Measurements from ENCODE around the gene CAMSAP1. TPM values are rescaled to one million over a fixed set of nuclear protein-coding genes. Genes with fewer than 3 reads are reported as not detected.

CAMSAP1 gene
- total and polyA plus RNA-seq, 10 of the 15 experiments (the other 5 are each of a cell fraction or from before 2014, with no cell fraction given) = 1.4 to 24.7 (median 8.0) TPM

DNA sequence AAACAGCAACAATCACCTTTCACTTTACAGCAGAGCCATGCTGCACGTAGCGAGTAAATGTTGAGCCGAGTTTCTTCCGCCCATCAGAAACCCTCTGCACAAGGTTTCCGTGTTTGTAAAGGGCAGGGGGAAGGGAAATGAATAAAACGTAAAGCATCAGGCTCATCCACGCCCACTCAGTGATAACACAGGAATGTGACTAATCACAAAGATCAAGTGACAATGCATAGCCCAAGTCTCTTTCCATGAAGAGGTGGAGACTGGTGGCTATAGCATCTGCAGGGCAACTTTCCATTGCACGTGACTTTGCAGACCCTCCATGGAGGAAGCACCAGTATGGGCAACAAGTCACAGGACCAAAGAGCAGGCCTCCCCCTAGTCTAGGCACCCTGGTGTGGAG, 56.6 kb downstream of the CAMSAP1 start:
- in situ Hi-C loops (cut with MboI) = no loop called here
- SMC1A ChIA-PET (ENCODE audit: uncharacterized antibody, unreplicated experiment) = no interaction called here

More for the DNA sequence above, 56.6 kb downstream of the CAMSAP1 start:
- no TSS peak for BruUV-seq (replicated peaks)
- intact Hi-C loops (cut with micrococcal nuclease; ENCODE audit: unreplicated experiment) = no loop called here
- no peak overlapping the region for H3K4me3 ChIP-seq
- ChIA-PET RAD21 (ENCODE audit: unreplicated experiment) (no interaction called here), CTCF (no interaction called here), POLR2A (no interaction called here)
- no peak for ATAC-seq
- FAIRE-seq = no peak
- DNase-seq (ENCODE audit: low read depth, low spot score) = no peak
- H3K27ac ChIP-seq (ENCODE audit: control insufficient read depth, insufficient read depth) = no peak overlapping the region
- no peak overlapping the region for H2AFZ ChIP-seq (ENCODE audit: control insufficient read depth, low read depth, low read length)
- no peaks in the 10 kb centered on the region for H3K9me3 ChIP-seq (replicated peaks; ENCODE audit: control insufficient read depth, insufficient read depth, low read length)
- H4K20me1 ChIP-seq (ENCODE audit: control insufficient read depth, insufficient read depth) = no peaks in the 10 kb centered on the region
- no peaks in the 10 kb centered on the region for H3K4me1 ChIP-seq (ENCODE audit: control insufficient read depth, insufficient read depth, low read length)
- H3K4me2 ChIP-seq (ENCODE audit: control insufficient read depth, insufficient read depth) = no peak overlapping the region
- TF ChIP-seq, protein P1, sequence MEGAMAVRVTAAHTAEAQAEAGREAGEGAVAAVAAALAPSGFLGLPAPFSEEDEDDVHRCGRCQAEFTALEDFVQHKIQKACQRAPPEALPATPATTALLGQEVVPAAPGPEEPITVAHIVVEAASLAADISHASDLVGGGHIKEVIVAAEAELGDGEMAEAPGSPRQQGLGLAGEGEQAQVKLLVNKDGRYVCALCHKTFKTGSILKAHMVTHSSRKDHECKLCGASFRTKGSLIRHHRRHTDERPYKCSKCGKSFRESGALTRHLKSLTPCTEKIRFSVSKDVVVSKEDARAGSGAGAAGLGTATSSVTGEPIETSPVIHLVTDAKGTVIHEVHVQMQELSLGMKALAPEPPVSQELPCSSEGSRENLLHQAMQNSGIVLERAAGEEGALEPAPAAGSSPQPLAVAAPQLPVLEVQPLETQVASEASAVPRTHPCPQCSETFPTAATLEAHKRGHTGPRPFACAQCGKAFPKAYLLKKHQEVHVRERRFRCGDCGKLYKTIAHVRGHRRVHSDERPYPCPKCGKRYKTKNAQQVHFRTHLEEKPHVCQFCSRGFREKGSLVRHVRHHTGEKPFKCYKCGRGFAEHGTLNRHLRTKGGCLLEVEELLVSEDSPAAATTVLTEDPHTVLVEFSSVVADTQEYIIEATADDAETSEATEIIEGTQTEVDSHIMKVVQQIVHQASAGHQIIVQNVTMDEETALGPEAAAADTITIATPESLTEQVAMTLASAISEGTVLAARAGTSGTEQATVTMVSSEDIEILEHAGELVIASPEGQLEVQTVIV (IDR thresholded peaks at IDR 0.05; ENCODE audit: borderline replicate concordance, partially characterized antibody) = no peak
- TF ChIP-seq RUNX3 (IDR thresholded peaks at IDR 0.05; ENCODE audit: low read length) (no peak), KLF5 (IDR thresholded peaks at IDR 0.05; ENCODE audit: partially characterized antibody) (no peak), MYB (IDR thresholded peaks at IDR 0.05; ENCODE audit: borderline replicate concordance, low read depth, low read length) (no peak)
- TF ChIP-seq, protein P2, sequence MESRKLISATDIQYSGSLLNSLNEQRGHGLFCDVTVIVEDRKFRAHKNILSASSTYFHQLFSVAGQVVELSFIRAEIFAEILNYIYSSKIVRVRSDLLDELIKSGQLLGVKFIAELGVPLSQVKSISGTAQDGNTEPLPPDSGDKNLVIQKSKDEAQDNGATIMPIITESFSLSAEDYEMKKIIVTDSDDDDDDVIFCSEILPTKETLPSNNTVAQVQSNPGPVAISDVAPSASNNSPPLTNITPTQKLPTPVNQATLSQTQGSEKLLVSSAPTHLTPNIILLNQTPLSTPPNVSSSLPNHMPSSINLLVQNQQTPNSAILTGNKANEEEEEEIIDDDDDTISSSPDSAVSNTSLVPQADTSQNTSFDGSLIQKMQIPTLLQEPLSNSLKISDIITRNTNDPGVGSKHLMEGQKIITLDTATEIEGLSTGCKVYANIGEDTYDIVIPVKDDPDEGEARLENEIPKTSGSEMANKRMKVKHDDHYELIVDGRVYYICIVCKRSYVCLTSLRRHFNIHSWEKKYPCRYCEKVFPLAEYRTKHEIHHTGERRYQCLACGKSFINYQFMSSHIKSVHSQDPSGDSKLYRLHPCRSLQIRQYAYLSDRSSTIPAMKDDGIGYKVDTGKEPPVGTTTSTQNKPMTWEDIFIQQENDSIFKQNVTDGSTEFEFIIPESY (IDR thresholded peaks at IDR 0.05) = no peak
- TF ChIP-seq, protein P3, sequence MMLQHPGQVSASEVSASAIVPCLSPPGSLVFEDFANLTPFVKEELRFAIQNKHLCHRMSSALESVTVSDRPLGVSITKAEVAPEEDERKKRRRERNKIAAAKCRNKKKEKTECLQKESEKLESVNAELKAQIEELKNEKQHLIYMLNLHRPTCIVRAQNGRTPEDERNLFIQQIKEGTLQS (IDR thresholded peaks at IDR 0.05; ENCODE audit: borderline replicate concordance, extremely low read depth, low read depth, low read length) = no peak
- H3K9ac ChIP-seq (ENCODE audit: control insufficient read depth, insufficient read depth, low read length) = no peak overlapping the region
- peaks cover 7 to 11% of the 10 kb centered on the region in 2 experiments for H3K36me3 ChIP-seq (ENCODE audit: control insufficient read depth in 2 of 2, insufficient read depth in 2 of 2, low read length in 1 of 2)
- no peaks in the 10 kb centered on the region for H3K27me3 ChIP-seq (replicated peaks in 1 of 2; ENCODE audit: control insufficient read depth in 2 of 2, insufficient read depth in 2 of 2, low read length in 1 of 2)
- no peaks in the 10 kb centered on the region for H3K79me2 ChIP-seq (ENCODE audit: control insufficient read depth, insufficient read depth, low read length)
- WGBS (ENCODE audit: insufficient coverage, insufficient replicate concordance, low lambda C conversion rate, missing lambda C conversion rate) = 98% methylated on average over 8 of the region's 8 CpGs
